Skeletal muscle satellite cell (primary cell): Measurements from ENCODE around the gene ERBB4.

ENCODE experiments used
- H3K27me3 ChIP-seq: 2 replicates; pipeline ENCODE4 v1.7.0; 2013; ENCODE audit warnings: low read length; ENCODE audit not compliant: control insufficient read depth, insufficient read depth
- H3K36me3 ChIP-seq: 2 replicates; pipeline ENCODE4 v1.7.0; 2013; ENCODE audit warnings: mild to moderate bottlenecking, control low read depth, low read length; ENCODE audit not compliant: insufficient read depth
- H3K4me1 ChIP-seq: 2 replicates; pipeline ENCODE4 v1.7.0; 2013; ENCODE audit warnings: low read length; ENCODE audit not compliant: control insufficient read depth, insufficient read depth
- H3K4me2 ChIP-seq: 2 replicates; pipeline ENCODE4 v1.7.0; 2013; ENCODE audit warnings: mild to moderate bottlenecking, low read length
- H3K4me3 ChIP-seq: 2 replicates; pipeline ENCODE4 v1.7.0; 2013; ENCODE audit warnings: low read length
- H3K9ac ChIP-seq: 2 replicates; pipeline ENCODE4 v1.7.0; 2013; ENCODE audit warnings: mild to moderate bottlenecking, low read depth, low read length, moderate library complexity
- H3K9me3 ChIP-seq: replicated peaks from 2 replicates; pipeline ENCODE4 v1.7.0; 2013; ENCODE audit warnings: mild to moderate bottlenecking, control low read depth, low read length

Gene ERBB4

GRCh38 chr2:212359425-212360067 is 179.1 kb downstream of the ERBB4 start:
- H3K9ac ChIP-seq = no peak overlapping the region

GRCh38 chr2:212357606-212358005 is 181.0 kb downstream of the ERBB4 start:
- no peaks in the 10 kb centered on the region for H3K36me3 ChIP-seq
- no peaks in the 10 kb centered on the region for H3K9me3 ChIP-seq
- no peak overlapping the region for H3K9ac ChIP-seq
- H3K4me2 ChIP-seq = no peak overlapping the region
- H3K4me3 ChIP-seq = no peak overlapping the region
- no peaks in the 10 kb centered on the region for H3K27me3 ChIP-seq
- H3K4me1 ChIP-seq = no peaks in the 10 kb centered on the region

More at GRCh38 chr2:212359425-212360067, 179.1 kb downstream of the ERBB4 start:
- Histone ChIP-seq H3K9me3 (no peaks in the 10 kb centered on the region), H3K4me1 (peaks cover 8% of the 10 kb centered on the region), H3K4me3 (no peak overlapping the region), H3K4me2 (no peak overlapping the region), H3K27me3 (no peaks in the 10 kb centered on the region), H3K36me3 (no peaks in the 10 kb centered on the region)

- no peaks in the 10 kb centered on the region for H3K4me1 ChIP-seq
- no peak overlapping the region for H3K4me3 ChIP-seq
- no peaks in the 10 kb centered on the region for H3K36me3 ChIP-seq
- H3K4me2 ChIP-seq = no peak overlapping the region
- H3K9me3 ChIP-seq = no peaks in the 10 kb centered on the region
- no peaks in the 10 kb centered on the region for H3K27me3 ChIP-seq
- H3K9ac ChIP-seq = no peak overlapping the region
Observed at GRCh38 chr2:212354382-212354781, 184.2 kb downstream of the ERBB4 start.

- Histone ChIP-seq H3K27me3 (no peaks in the 10 kb centered on the region), H3K9ac (no peak overlapping the region), H3K36me3 (no peaks in the 10 kb centered on the region), H3K4me2 (no peak overlapping the region), H3K4me1 (no peaks in the 10 kb centered on the region), H3K4me3 (no peak overlapping the region), H3K9me3 (no peaks in the 10 kb centered on the region)
Observed at GRCh38 chr2:212348501-212348900, 190.1 kb downstream of the ERBB4 start.

- Histone ChIP-seq H3K4me3 (no peak overlapping the region), H3K4me2 (no peak overlapping the region), H3K9me3 (no peaks in the 10 kb centered on the region), H3K9ac (no peak overlapping the region), H3K4me1 (no peaks in the 10 kb centered on the region), H3K27me3 (no peaks in the 10 kb centered on the region), H3K36me3 (no peaks in the 10 kb centered on the region)
Observed at GRCh38 chr2:212346865-212347264, 191.7 kb downstream of the ERBB4 start.

GRCh38 chr2:212345966-212346365 is 192.6 kb downstream of the ERBB4 start:
- H3K27me3 ChIP-seq = no peaks in the 10 kb centered on the region
- no peak overlapping the region for H3K4me3 ChIP-seq

GRCh38 chr2:212344131-212344530 is 194.5 kb downstream of the ERBB4 start:
- no peaks in the 10 kb centered on the region for H3K9me3 ChIP-seq
- no peak overlapping the region for H3K9ac ChIP-seq
- H3K27me3 ChIP-seq = no peaks in the 10 kb centered on the region
- H3K4me2 ChIP-seq = no peak overlapping the region
- no peaks in the 10 kb centered on the region for H3K36me3 ChIP-seq
- no peak overlapping the region for H3K4me3 ChIP-seq
- H3K4me1 ChIP-seq = no peaks in the 10 kb centered on the region

More at GRCh38 chr2:212345966-212346365, 192.6 kb downstream of the ERBB4 start:
- Histone ChIP-seq H3K4me2 (no peak overlapping the region), H3K4me1 (no peaks in the 10 kb centered on the region), H3K36me3 (no peaks in the 10 kb centered on the region), H3K9me3 (no peaks in the 10 kb centered on the region), H3K9ac (no peak overlapping the region)

GRCh38 chr2:212343167-212343566 is 195.4 kb downstream of the ERBB4 start:
- H3K36me3 ChIP-seq = no peaks in the 10 kb centered on the region
- no peaks in the 10 kb centered on the region for H3K27me3 ChIP-seq
- no peak overlapping the region for H3K4me2 ChIP-seq
- H3K9me3 ChIP-seq = no peaks in the 10 kb centered on the region
- H3K4me3 ChIP-seq = no peak overlapping the region
- H3K9ac ChIP-seq = no peak overlapping the region
- no peaks in the 10 kb centered on the region for H3K4me1 ChIP-seq

- no peak overlapping the region for H3K4me3 ChIP-seq
- no peaks in the 10 kb centered on the region for H3K36me3 ChIP-seq
- H3K4me2 ChIP-seq = no peak overlapping the region
- no peaks in the 10 kb centered on the region for H3K4me1 ChIP-seq
- no peaks in the 10 kb centered on the region for H3K27me3 ChIP-seq
- no peak overlapping the region for H3K9ac ChIP-seq
- no peaks in the 10 kb centered on the region for H3K9me3 ChIP-seq
Observed at GRCh38 chr2:212337486-212338343, 200.9 kb downstream of the ERBB4 start.

- Histone ChIP-seq H3K27me3 (no peaks in the 10 kb centered on the region), H3K4me3 (no peak overlapping the region), H3K36me3 (no peaks in the 10 kb centered on the region), H3K9ac (no peak overlapping the region), H3K9me3 (no peaks in the 10 kb centered on the region), H3K4me1 (no peaks in the 10 kb centered on the region), H3K4me2 (no peak overlapping the region)
Observed at GRCh38 chr2:212337036-212337435, 201.6 kb downstream of the ERBB4 start.

- no peaks in the 10 kb centered on the region for H3K27me3 ChIP-seq
- no peaks in the 10 kb centered on the region for H3K4me1 ChIP-seq
- H3K4me3 ChIP-seq = no peak overlapping the region
- no peak overlapping the region for H3K4me2 ChIP-seq
- no peak overlapping the region for H3K9ac ChIP-seq
- no peaks in the 10 kb centered on the region for H3K36me3 ChIP-seq
- no peaks in the 10 kb centered on the region for H3K9me3 ChIP-seq
Observed at GRCh38 chr2:212330263-212330662, 208.3 kb downstream of the ERBB4 start.
